HFF-Myc (cell line): ENCODE results near the gene CDH4.

Experiments used
- DNase-seq: peaks from one replicate; pipeline ENCODE4 v3.0.0-alpha.2; 2011; ENCODE audit warnings: low read depth; ENCODE audit errors: extremely low read depth
- H3K4me3 ChIP-seq: replicated peaks from 2 replicates; pipeline ENCODE4 v1.5.1; 2011; ENCODE audit warnings: low read depth, mild to moderate bottlenecking, control low read depth, low read length
- TF ChIP-seq, protein P1 (sequence below): IDR thresholded peaks from 2 replicates; pipeline ENCODE4 v1.5.1; 2012; ENCODE audit warnings: mild to moderate bottlenecking, low read depth, low read length, control low read depth; ENCODE audit errors: missing control alignments

CDH4 gene

DNA sequence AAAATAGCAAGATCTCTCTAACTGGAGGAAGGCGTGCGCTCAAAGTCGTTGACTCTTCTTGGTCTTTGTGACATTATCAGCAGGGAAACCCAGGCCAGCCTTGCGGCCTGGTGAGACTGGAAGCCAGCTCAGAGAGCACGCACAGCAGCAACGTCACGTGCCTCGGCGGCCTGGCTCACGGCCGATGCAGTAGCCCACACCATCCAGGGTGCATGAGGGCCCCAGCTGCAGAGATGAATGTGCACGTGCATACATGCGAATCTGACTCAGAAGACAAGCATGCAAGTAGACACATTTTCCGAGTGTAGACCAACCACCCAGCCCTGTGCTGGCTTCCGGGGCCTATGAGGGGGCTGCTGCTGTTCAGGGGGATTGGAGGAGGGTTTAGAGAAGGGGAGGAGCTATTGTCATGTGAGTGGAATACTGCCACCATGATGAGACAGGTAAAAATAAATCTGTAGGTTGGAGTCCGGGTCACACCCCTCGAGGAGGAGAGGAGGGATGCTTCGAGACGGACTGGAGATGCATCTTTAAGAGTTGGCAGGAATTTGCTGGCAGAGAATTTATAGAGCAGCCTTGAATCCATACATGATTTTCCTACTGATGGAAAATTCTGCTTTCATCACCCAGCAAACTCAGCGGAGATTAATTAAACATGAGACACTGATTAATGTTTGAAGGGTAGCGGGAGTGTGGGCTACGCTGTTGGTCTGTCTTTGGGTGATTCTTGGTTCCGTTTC, 388.2 kb downstream of the CDH4 start:
- peak; percentile 29 for DNase-seq
- TF ChIP-seq, protein P1, sequence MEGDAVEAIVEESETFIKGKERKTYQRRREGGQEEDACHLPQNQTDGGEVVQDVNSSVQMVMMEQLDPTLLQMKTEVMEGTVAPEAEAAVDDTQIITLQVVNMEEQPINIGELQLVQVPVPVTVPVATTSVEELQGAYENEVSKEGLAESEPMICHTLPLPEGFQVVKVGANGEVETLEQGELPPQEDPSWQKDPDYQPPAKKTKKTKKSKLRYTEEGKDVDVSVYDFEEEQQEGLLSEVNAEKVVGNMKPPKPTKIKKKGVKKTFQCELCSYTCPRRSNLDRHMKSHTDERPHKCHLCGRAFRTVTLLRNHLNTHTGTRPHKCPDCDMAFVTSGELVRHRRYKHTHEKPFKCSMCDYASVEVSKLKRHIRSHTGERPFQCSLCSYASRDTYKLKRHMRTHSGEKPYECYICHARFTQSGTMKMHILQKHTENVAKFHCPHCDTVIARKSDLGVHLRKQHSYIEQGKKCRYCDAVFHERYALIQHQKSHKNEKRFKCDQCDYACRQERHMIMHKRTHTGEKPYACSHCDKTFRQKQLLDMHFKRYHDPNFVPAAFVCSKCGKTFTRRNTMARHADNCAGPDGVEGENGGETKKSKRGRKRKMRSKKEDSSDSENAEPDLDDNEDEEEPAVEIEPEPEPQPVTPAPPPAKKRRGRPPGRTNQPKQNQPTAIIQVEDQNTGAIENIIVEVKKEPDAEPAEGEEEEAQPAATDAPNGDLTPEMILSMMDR, result no peak
- H3K4me3 ChIP-seq, result no peak overlapping the region

DNA sequence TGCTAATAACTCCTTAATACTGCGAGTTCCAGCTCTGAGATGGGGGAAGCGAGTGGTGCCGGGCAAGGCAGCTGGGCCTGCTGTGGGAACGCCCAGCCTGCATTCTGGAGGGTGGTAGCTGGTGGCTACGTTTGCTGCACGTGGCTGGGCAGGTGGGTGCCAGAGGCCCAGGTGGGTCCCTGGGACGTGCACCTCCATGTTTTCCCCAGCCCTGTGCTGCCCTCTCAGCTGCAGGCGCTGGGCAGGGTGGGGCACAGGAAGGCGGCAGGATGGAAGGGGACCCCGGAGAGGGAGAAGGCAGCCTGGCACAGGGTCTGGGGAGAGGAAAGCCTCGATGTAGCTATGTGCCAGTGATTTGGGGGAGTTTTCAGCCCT, 388.8 kb downstream of the CDH4 start:
- H3K4me3 ChIP-seq, result no peak overlapping the region
- no peak for DNase-seq
- TF ChIP-seq, protein P1, result no peak

DNA sequence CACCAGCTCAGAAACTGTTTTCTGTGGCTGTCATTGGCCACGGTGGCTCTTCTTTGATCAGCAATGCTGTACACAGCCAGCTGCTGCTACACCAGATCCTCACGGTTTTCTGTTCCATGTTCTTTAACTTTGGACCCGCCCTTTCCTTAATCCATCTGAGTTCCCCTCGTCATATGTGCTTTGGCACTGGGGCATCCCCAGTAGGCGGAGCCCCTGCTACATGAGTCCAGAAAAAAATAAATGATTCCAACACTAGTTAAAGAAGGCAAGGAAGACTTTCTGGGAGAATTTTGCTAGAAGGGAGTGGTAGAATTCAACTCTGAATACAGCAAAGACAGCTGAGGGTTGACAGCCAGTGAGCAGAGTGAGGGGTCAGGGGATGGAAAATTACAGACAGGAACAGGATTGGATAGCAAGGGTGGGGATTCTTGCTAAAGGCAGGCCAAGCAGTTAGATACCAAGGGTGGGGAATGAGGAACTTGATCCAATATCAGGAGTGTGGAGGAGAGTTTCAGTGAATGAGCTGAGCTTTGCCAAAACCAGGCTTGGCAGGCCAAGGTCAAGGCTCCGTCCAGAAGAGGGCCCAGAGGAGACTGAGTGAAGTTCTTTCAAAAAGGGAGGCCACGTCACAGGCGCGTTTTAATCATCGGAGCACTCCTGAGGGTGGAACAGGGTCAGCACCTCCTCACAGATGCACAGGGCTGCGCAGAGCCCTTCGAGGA, 391.8 kb downstream of the CDH4 start:
- TF ChIP-seq, protein P1, result no peak
- no peak overlapping the region for H3K4me3 ChIP-seq
- no peak for DNase-seq

DNA sequence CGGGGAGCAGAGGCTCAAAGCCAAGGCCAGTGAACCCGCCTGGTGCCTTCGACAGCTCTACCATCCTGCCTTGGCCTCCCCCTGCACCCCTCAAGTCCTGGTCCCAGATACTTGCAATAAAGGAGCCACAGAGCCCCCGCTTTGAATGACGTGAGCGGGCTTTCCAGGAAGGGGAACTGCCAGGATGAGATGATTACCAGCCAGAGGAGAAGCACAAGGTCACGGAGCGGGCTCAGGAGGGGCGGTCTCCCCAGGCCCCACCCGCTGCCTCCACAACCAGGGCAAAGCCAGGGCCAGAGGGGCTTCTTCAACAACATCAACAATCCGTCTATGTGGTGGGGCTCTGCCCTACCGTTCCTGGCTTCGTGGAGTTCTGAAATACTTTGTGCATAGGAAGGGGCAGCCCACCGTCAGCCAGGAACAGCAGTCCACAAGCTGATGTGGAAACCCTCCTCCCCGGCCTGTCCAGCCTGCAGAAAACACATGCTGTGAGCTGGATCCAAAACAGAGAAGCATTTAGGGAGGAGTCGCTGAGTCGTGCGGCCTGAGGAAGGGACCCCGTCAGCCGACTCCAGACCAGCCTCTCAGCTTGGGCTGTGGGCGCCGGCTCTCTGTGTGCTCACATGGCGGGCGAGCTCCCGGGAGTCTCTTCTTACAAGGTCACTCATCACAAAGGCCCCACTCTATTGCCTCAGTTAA, 392.5 kb downstream of the CDH4 start:
- no peak for DNase-seq
- TF ChIP-seq, protein P1, result no peak
- no peak overlapping the region for H3K4me3 ChIP-seq

DNA sequence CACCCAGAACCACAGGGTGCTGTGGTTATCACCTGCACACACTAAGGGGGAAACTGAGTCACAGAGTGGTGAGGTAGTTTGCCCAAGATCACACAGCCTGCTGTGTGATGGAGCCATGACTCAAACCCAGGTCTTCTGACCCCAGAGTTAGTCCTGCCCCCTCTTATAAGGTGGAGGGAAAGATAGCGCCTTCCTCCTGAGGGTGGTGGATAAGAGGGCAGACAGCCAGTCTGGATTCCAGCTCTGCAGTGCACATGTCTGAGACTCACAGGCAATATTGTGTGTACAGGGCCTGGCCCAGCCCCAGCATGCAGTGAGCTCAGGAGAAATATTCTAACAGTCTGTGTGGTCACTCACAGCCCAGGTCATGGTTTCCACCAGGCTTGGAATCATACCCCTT, 393.7 kb downstream of the CDH4 start:
- no peak for DNase-seq
- TF ChIP-seq, protein P1, result no peak
- H3K4me3 ChIP-seq, result no peak overlapping the region

DNA sequence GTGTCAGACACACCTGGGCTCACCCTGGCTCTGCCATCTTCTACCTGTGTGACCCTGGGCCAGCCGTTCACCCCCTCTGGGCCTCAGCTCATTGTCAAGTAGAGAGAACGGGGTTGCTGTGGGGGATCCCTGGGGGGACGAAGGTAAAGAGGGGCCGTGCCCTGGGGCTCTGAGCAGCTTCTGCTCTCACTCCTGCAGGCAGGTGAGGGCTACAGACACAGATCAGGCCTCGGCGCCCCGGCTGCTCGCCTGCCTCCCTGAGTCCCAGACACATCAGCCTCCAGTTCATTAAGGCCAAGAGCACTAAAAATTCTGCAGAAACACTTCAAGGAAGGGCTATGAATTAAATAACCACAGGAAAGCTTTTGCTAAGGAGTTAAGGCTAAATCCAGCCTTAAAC, 394.4 kb downstream of the CDH4 start:
- TF ChIP-seq, protein P1, result no peak
- DNase-seq, result no peak
- no peak overlapping the region for H3K4me3 ChIP-seq
